OCI-LY1 (cell line): ENCODE results near the gene SATB1.

ENCODE experiments used
- H2AFZ ChIP-seq: fragments of 200-600 bp; sonication (generic), shearing (Covaris generic); 2 replicates; pipeline ENCODE4 v1.6.0; 2014; ENCODE audit warnings: antibody characterized with exemption, mild to moderate bottlenecking, low read length
- H3F3A ChIP-seq: fragments of 200-600 bp; sonication (generic), shearing (Covaris generic); 2 replicates; pipeline ENCODE4 v1.6.0; 2014; ENCODE audit warnings: mild to moderate bottlenecking, antibody characterized with exemption, low read length, moderate library complexity; ENCODE audit not compliant: insufficient read depth
- H3K27ac ChIP-seq: fragments of 200-600 bp; sonication (generic); 2 replicates; pipeline ENCODE4 v1.5.1; 2014; ENCODE audit warnings: low read length, mixed run types, mild to moderate bottlenecking, low read depth; ENCODE audit not compliant: poor library complexity, severe bottlenecking
- H3K27me3 ChIP-seq: fragments of 200-600 bp; sonication (generic); 2 replicates; pipeline ENCODE4 v1.6.0; 2014; ENCODE audit warnings: antibody characterized with exemption, mild to moderate bottlenecking, low read length, moderate library complexity; ENCODE audit not compliant: insufficient read depth
- H3K36me3 ChIP-seq: fragments of 200-600 bp; sonication (generic); 2 replicates; pipeline ENCODE4 v1.6.1; 2014; ENCODE audit warnings: mild to moderate bottlenecking, antibody characterized with exemption, low read length, moderate library complexity, mixed read lengths; ENCODE audit not compliant: insufficient read depth
- H3K4me1 ChIP-seq: fragments of 200-600 bp; sonication (generic); 2 replicates; pipeline ENCODE4 v1.5.1; 2014; ENCODE audit warnings: mild to moderate bottlenecking, low read length, moderate library complexity; ENCODE audit not compliant: insufficient read depth, severe bottlenecking
- H3K4me2 ChIP-seq: fragments of 200-600 bp; sonication (generic), shearing (Covaris generic); 2 replicates; pipeline ENCODE4 v1.6.1; 2014; ENCODE audit warnings: low read length
- H3K4me3 ChIP-seq: fragments of 200-600 bp; sonication (generic); 2 replicates; pipeline ENCODE4 v1.5.1; 2014; ENCODE audit warnings: low read length, low read depth, mild to moderate bottlenecking, mixed read lengths; ENCODE audit not compliant: poor library complexity, severe bottlenecking
- H3K79me2 ChIP-seq: fragments of 200-600 bp; shearing (Covaris generic); 2 replicates; pipeline ENCODE4 v1.6.1; 2016; ENCODE audit warnings: mixed run types, low read length, mixed read lengths; ENCODE audit not compliant: insufficient read depth
- H3K9ac ChIP-seq: fragments of 200-600 bp; sonication (generic), shearing (Covaris generic); 2 replicates; pipeline ENCODE4 v1.6.1; 2014; ENCODE audit warnings: mild to moderate bottlenecking, low read length, mixed read lengths
- H3K9me2 ChIP-seq: fragments of 200-600 bp; sonication (generic), shearing (Covaris generic); 2 replicates; pipeline ENCODE4 v1.6.1; 2014; ENCODE audit warnings: low read depth, mild to moderate bottlenecking, low read length, mixed read lengths
- H3K9me3 ChIP-seq: fragments of 200-600 bp; shearing (Covaris generic); 2 replicates; pipeline ENCODE4 v1.6.1; 2014; ENCODE audit warnings: low read length, mixed read lengths
- H4K20me1 ChIP-seq: fragments of 200-600 bp; sonication (generic), shearing (Covaris generic); 2 replicates; pipeline ENCODE4 v1.6.0; 2016; ENCODE audit warnings: mild to moderate bottlenecking, low read length; ENCODE audit not compliant: insufficient read depth
- EZH2 ChIP-seq: fragments of 200-600 bp; sonication (generic), shearing (Covaris generic); IDR thresholded peaks from 2 replicates; pipeline ENCODE4 v1.8.0; 2017; ENCODE audit warnings: borderline replicate concordance, mixed run types, mild to moderate bottlenecking, antibody characterized with exemption, low read length, moderate library complexity, mixed read lengths
- TF ChIP-seq, protein P1 (sequence below): fragments of 200-600 bp; sonication (generic), shearing (Covaris generic); IDR thresholded peaks from 2 replicates; pipeline ENCODE4 v1.5.1; 2017; ENCODE audit warnings: mild to moderate bottlenecking, antibody characterized with exemption, low read length, moderate library complexity, mixed read lengths

The SATB1 gene

DNA sequence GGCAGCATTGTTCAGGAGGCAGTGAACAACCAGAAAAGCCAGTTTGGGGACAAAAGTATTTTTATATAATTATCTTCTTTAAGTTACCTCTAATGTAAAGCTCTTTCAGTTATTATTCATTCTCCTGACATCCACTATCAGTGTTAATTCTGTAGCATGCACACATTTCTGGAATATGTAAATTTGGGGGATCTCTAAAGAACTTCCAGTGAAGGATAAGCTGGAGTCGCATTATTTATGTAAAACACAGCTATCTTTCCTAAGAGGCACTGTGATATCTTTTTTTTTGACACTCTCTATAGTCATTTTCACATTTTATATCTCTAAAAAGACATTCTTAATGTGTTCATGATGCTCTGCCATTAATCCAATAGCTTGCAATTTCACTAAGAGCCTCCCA is 26.7 kb downstream of the SATB1 start:
- H2AFZ ChIP-seq, result no peak overlapping the region
- TF ChIP-seq, protein P1, sequence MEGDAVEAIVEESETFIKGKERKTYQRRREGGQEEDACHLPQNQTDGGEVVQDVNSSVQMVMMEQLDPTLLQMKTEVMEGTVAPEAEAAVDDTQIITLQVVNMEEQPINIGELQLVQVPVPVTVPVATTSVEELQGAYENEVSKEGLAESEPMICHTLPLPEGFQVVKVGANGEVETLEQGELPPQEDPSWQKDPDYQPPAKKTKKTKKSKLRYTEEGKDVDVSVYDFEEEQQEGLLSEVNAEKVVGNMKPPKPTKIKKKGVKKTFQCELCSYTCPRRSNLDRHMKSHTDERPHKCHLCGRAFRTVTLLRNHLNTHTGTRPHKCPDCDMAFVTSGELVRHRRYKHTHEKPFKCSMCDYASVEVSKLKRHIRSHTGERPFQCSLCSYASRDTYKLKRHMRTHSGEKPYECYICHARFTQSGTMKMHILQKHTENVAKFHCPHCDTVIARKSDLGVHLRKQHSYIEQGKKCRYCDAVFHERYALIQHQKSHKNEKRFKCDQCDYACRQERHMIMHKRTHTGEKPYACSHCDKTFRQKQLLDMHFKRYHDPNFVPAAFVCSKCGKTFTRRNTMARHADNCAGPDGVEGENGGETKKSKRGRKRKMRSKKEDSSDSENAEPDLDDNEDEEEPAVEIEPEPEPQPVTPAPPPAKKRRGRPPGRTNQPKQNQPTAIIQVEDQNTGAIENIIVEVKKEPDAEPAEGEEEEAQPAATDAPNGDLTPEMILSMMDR, result no peak
- TF ChIP-seq EZH2, result no peak

DNA sequence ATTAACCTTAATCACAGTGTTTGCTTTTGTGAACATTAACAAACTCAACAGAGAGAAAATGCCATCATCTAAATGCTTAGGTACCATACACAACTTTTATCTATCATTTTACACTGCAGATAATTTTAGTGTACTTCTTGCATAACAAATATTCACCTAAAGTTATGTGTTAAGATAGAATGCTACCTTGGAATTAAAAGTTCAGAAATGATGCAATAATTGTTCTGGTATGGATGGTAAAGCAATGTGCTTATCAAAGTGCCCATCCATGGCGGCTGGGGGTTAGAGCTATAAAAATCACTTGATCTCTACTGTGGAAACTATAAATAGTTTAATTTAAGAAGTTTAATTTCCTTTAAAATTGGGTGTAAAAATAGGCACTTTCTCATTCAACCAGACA is 28.7 kb downstream of the SATB1 start:
- no peak for TF ChIP-seq EZH2
- TF ChIP-seq, protein P1, result no peak
- Histone ChIP-seq H3K27me3 (no peaks in the 10 kb centered on the region), H3K27ac (no peak overlapping the region), H4K20me1 (no peaks in the 10 kb centered on the region), H2AFZ (no peak overlapping the region), H3K9me2 (no peaks in the 10 kb centered on the region), H3K4me2 (no peak overlapping the region), H3K79me2 (no peaks in the 10 kb centered on the region), H3K4me3 (no peak overlapping the region), H3F3A (no peaks in the 10 kb centered on the region), H3K36me3 (peaks cover 11% of the 10 kb centered on the region; the same call in 1 of the 2 replicates), H3K4me1 (no peaks in the 10 kb centered on the region), H3K9ac (no peak overlapping the region), H3K9me3 (no peaks in the 10 kb centered on the region)

More for the DNA sequence above, 26.7 kb downstream of the SATB1 start:
- Histone ChIP-seq H4K20me1 (no peaks in the 10 kb centered on the region), H3K27ac (no peak overlapping the region), H3K4me3 (no peak overlapping the region), H3K79me2 (no peaks in the 10 kb centered on the region), H3F3A (no peaks in the 10 kb centered on the region), H3K9me3 (no peaks in the 10 kb centered on the region), H3K4me2 (no peak overlapping the region), H3K36me3 (peaks cover 11% of the 10 kb centered on the region; the same call in 1 of the 2 replicates), H3K9ac (no peak overlapping the region), H3K9me2 (no peaks in the 10 kb centered on the region), H3K4me1 (no peaks in the 10 kb centered on the region), H3K27me3 (no peaks in the 10 kb centered on the region)

DNA sequence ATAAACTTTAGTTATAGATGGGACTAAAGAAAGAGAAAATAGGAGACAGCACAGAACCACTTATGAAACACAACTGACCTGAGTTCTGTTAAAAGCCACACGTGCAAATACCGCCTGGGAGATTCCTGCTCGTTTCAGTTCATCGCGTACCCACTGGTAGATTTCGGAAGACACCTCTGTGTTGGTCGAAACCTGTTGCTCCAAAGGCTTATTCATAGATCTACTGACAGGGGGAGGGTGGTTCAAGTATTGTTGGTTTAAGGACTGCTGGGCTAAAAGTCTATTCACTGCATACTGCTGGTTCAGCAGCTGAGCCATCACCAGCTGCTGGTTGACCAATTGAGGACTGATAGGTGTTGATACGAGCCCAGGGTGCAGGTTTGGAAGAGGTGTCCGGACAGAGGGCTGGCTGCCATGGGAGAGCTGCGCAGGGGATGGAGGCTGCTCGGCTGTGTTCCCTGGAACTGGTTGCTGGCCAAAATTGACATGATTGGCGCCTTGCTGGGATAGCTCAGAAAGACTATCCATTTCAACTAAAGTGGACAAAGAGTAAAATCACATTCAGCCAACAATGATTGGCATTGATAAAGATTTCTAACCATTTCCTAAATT is 30.6 kb downstream of the SATB1 start:
- Histone ChIP-seq H3F3A (no peaks in the 10 kb centered on the region), H3K79me2 (no peaks in the 10 kb centered on the region), H2AFZ (no peak overlapping the region), H3K4me3 (no peak overlapping the region), H3K4me1 (no peaks in the 10 kb centered on the region), H3K36me3 (peaks cover 11% of the 10 kb centered on the region; the same call in 1 of the 2 replicates), H4K20me1 (no peaks in the 10 kb centered on the region), H3K27ac (no peak overlapping the region), H3K9me2 (no peaks in the 10 kb centered on the region), H3K27me3 (no peaks in the 10 kb centered on the region), H3K9me3 (no peaks in the 10 kb centered on the region), H3K9ac (no peak overlapping the region), H3K4me2 (no peak overlapping the region)
- TF ChIP-seq EZH2, result no peak
- TF ChIP-seq, protein P1, result no peak
